Trophoblast cell (in vitro differentiated cells and primary cell): Measurements from ENCODE around the gene ALKBH5.
A peak's percentile ranks its signal among the peaks of the same experiment; 100 is the strongest.

Source experiments
- DNase-seq, 2 donors: peaks; one replicate each; pipeline ENCODE4 v3.0.0-alpha.2; 2016
- H2AFZ ChIP-seq: 2 replicates; pipeline ENCODE4 v1.6.1; 2013; ENCODE audit warnings: low read length, moderate library complexity, mild to moderate bottlenecking; ENCODE audit not compliant: insufficient read depth, poor library complexity
- H2AK5ac ChIP-seq: 2 replicates; pipeline ENCODE4 v1.6.1; 2013; ENCODE audit warnings: mild to moderate bottlenecking, low read length
- H2BK120ac ChIP-seq: 2 replicates; pipeline ENCODE4 v1.6.1; 2013; ENCODE audit warnings: low read length, mild to moderate bottlenecking, moderate library complexity; ENCODE audit not compliant: insufficient read depth, poor library complexity
- H2BK12ac ChIP-seq: 2 replicates; pipeline ENCODE4 v1.6.1; 2013; ENCODE audit warnings: mild to moderate bottlenecking, low read length, moderate library complexity
- H2BK5ac ChIP-seq: 2 replicates; pipeline ENCODE4 v1.6.1; 2013; ENCODE audit warnings: low read length, low read depth, moderate library complexity, mild to moderate bottlenecking; ENCODE audit not compliant: poor library complexity
- H3K14ac ChIP-seq: 2 replicates; pipeline ENCODE4 v1.6.1; 2013; ENCODE audit warnings: mild to moderate bottlenecking, low read length
- H3K18ac ChIP-seq: 2 replicates; pipeline ENCODE4 v1.6.1; 2013; ENCODE audit warnings: mild to moderate bottlenecking, low read length
- H3K23ac ChIP-seq: 2 replicates; pipeline ENCODE4 v1.6.1; 2013; ENCODE audit warnings: low read length
- H3K27ac ChIP-seq: 2 replicates; pipeline ENCODE4 v1.5.1; 2013; ENCODE audit warnings: low read depth, mild to moderate bottlenecking, inconsistent platforms, low read length, moderate library complexity
- H3K27me3 ChIP-seq: 2 replicates; pipeline ENCODE4 v1.6.1; 2013; ENCODE audit warnings: inconsistent platforms, mild to moderate bottlenecking, low read length, moderate library complexity; ENCODE audit not compliant: insufficient read depth
- H3K36me3 ChIP-seq, 2 experiments: 1 replicate in 1 of 2; 2 replicates in 1 of 2; pipeline ENCODE4 v1.6.1; 2013; ENCODE audit warnings: low read length in 2 of 2, mild to moderate bottlenecking in 2 of 2, moderate library complexity in 1 of 2; ENCODE audit not compliant: insufficient read depth in 2 of 2, control insufficient read depth in 1 of 2
- H3K4ac ChIP-seq: 2 replicates; pipeline ENCODE4 v1.6.1; 2013; ENCODE audit warnings: low read depth, mild to moderate bottlenecking, low read length, moderate library complexity
- H3K4me1 ChIP-seq, 2 experiments: 1 replicate in 1 of 2; 2 replicates in 1 of 2; pipeline ENCODE4 v1.6.1; 2013; ENCODE audit warnings: low read length in 2 of 2, mild to moderate bottlenecking in 2 of 2, moderate library complexity in 1 of 2; ENCODE audit not compliant: insufficient read depth in 2 of 2, control insufficient read depth in 1 of 2
- H3K4me2 ChIP-seq: 2 replicates; pipeline ENCODE4 v1.6.1; 2013; ENCODE audit warnings: inconsistent platforms, mild to moderate bottlenecking, low read length, moderate library complexity
- H3K4me3 ChIP-seq: 2 replicates; pipeline ENCODE4 v1.5.1; 2013; ENCODE audit warnings: mild to moderate bottlenecking, low read depth, low read length, inconsistent platforms
- H3K79me1 ChIP-seq: one replicate; pipeline ENCODE4 v1.6.1; 2013; ENCODE audit warnings: low read length
- H3K79me2 ChIP-seq: 2 replicates; pipeline ENCODE4 v1.6.1; 2013; ENCODE audit warnings: low read length, mild to moderate bottlenecking; ENCODE audit not compliant: control insufficient read depth, insufficient read depth, poor library complexity
- H3K9ac ChIP-seq: 2 replicates; pipeline ENCODE4 v1.6.1; 2013; ENCODE audit warnings: mild to moderate bottlenecking, low read length
- H3K9me3 ChIP-seq: 2 replicates; pipeline ENCODE4 v1.6.1; 2013; ENCODE audit warnings: low read depth, mild to moderate bottlenecking, control low read depth, inconsistent platforms, low read length; ENCODE audit not compliant: insufficient read depth
- H4K12ac ChIP-seq: 2 replicates; pipeline ENCODE4 v1.6.1; 2013; ENCODE audit warnings: low read depth, mild to moderate bottlenecking, low read length, moderate library complexity
- H4K8ac ChIP-seq: 2 replicates; pipeline ENCODE4 v1.6.1; 2013; ENCODE audit warnings: low read depth, mild to moderate bottlenecking, low read length, moderate library complexity
- H4K91ac ChIP-seq: one replicate; pipeline ENCODE4 v1.6.1; 2013; ENCODE audit warnings: low read depth, mild to moderate bottlenecking, low read length, moderate library complexity
- WGBS: extraction: QIAGEN DNeasy Blood & Tissue Kit; methylation state at CpG from one replicate; pipeline ENCODE4 v1.1.7; 2013; ENCODE audit warnings: missing lambda C conversion rate; ENCODE audit not compliant: insufficient read length, insufficient coverage; ENCODE audit errors: extremely low coverage; 5-methylcytosine and 5-hydroxymethylcytosine counted together

The ALKBH5 gene

DNA sequence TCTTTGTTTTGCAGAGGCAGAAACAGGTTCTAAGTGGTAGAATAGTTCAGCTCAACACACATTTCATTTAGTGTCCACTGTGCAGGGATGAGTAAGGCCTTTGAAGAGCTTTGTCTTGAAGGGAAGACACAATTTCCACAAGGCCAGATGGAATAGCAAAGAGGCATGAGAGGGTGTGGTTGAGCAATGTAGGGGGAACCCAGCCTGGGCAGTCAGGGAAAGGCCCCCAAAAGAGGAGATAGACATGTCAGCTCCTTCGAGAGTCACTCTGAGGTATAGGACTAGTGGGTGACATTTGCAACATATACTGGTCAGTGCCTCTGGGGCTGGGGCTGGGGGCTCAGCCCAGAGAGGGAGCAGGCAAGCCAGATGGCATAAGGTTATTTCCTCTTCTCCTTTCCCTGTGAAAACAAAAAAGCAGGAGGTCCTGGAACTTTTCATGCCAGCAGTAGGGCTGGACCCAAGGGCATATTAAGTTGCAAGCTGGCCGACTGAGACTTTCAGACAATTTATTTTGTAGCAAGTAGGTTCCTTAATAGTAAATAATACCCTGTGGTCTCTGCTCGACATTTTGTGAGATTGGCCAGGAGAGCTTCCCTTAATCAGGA, 7.1 kb downstream of the ALKBH5 start:
- Histone ChIP-seq H3K9me3 (no peaks in the 10 kb centered on the region), H2BK12ac (no peak overlapping the region), H3K9ac (no peak overlapping the region), H3K4ac (peak overlapping the region; percentile 8), H4K12ac (no peak overlapping the region), H3K4me1 (peaks cover 15 to 34% of the 10 kb centered on the region in 2 experiments), H2AK5ac (no peak overlapping the region), H3K4me3 (no peak overlapping the region), H3K27me3 (no peaks in the 10 kb centered on the region), H3K79me1 (no peaks in the 10 kb centered on the region), H4K91ac (no peak overlapping the region), H3K23ac (peak overlapping the region; percentile 50), H2BK120ac (no peak overlapping the region), H3K18ac (no peak overlapping the region), H3K36me3 (peaks cover 26 to 32% of the 10 kb centered on the region in 2 experiments), H2BK5ac (no peak overlapping the region), H3K14ac (no peak overlapping the region), H3K4me2 (no peak overlapping the region), H3K27ac (no peak overlapping the region), H3K79me2 (peaks cover 23% of the 10 kb centered on the region), H4K8ac (no peak overlapping the region), H2AFZ (no peak overlapping the region)
- DNase-seq = peak in 1 of 2 donors; percentile 14
- no CpG with 5 or more reads among the region's 3 CpGs for WGBS

DNA sequence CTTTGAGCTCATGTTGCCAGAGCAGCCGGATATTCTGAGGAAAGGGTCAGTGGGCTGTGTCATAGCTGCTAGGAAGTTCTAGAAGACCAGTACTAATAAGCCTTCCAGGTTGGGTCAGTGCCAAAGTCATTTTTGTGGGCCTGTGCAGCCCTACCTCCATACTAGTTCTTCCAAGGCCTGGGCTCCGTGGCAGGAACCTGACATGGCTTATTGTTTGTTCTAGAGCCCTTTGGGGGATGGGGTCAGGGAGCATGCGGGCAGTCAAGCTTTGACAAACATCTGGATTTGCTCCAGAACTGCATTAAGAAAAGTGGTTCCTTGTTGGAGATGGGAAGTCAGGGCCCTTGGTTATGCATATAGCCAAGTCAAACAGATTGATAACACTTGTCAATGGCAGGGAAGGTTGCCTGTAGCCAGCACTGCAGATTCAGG, 7.6 kb downstream of the ALKBH5 start:
- WGBS = no CpG with 5 or more reads among the region's 3 CpGs

DNA sequence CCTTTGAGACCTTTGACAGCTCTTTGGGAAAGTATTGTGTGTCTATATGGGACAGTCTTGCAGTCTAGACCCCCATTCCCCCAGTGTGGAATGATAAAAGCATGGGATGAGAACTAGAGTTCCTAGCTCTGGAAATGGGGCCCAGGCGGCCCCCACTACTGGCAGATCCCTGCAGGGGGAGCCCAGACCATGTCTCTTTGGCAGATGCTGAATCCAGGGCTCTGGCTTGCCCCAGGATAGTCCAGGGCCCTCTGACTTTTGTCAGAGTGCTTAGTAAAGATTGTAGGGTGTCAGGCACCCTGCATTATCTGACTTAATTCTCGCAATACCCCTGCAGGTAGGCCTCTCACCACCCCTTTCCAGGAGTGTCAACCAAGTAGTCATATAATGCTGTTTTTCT, 8.3 kb downstream of the ALKBH5 start:
- no peaks in the 10 kb centered on the region for H3K27me3 ChIP-seq
- peaks cover 28 to 39% of the 10 kb centered on the region in 2 experiments for H3K36me3 ChIP-seq
- H4K8ac ChIP-seq = no peak overlapping the region
- no peaks in the 10 kb centered on the region for H3K9me3 ChIP-seq
- H2BK5ac ChIP-seq = no peak overlapping the region
- H3K9ac ChIP-seq = no peak overlapping the region
- no CpG with 5 or more reads among the region's 2 CpGs for WGBS
- no peak overlapping the region for H4K12ac ChIP-seq
- H3K23ac ChIP-seq = no peak overlapping the region
- no peak overlapping the region for H2BK12ac ChIP-seq
- H2BK120ac ChIP-seq = no peak overlapping the region
- H3K4ac ChIP-seq = no peak overlapping the region
- no peak overlapping the region for H3K4me3 ChIP-seq
- H2AK5ac ChIP-seq = no peak overlapping the region
- no peak overlapping the region for H3K27ac ChIP-seq
- H3K4me2 ChIP-seq = no peak overlapping the region
- H3K18ac ChIP-seq = no peak overlapping the region
- DNase-seq = no peak
- H2AFZ ChIP-seq = no peak overlapping the region
- no peak overlapping the region for H4K91ac ChIP-seq
- no peak overlapping the region for H3K14ac ChIP-seq
- H3K79me2 ChIP-seq = peaks cover 17% of the 10 kb centered on the region
- H3K4me1 ChIP-seq = peaks cover 7 to 22% of the 10 kb centered on the region in 2 experiments
- no peaks in the 10 kb centered on the region for H3K79me1 ChIP-seq

More for the DNA sequence above, 7.6 kb downstream of the ALKBH5 start:
- no peak overlapping the region for H3K9ac ChIP-seq
- peaks cover 19% of the 10 kb centered on the region for H3K79me2 ChIP-seq
- no peak overlapping the region for H3K4me3 ChIP-seq
- no peak overlapping the region for H4K91ac ChIP-seq
- H3K4me1 ChIP-seq = peaks cover 12 to 29% of the 10 kb centered on the region in 2 experiments
- peak overlapping the region; percentile 51 for H3K4ac ChIP-seq
- no peak overlapping the region for H2AK5ac ChIP-seq
- peaks cover 27 to 34% of the 10 kb centered on the region in 2 experiments for H3K36me3 ChIP-seq
- no peak overlapping the region for H2AFZ ChIP-seq
- no peaks in the 10 kb centered on the region for H3K27me3 ChIP-seq
- no peak overlapping the region for H3K23ac ChIP-seq
- H4K12ac ChIP-seq = no peak overlapping the region
- no peaks in the 10 kb centered on the region for H3K79me1 ChIP-seq
- no peak overlapping the region for H3K18ac ChIP-seq
- H4K8ac ChIP-seq = no peak overlapping the region
- H3K14ac ChIP-seq = no peak overlapping the region
- DNase-seq = no peak
- no peak overlapping the region for H3K27ac ChIP-seq
- H3K9me3 ChIP-seq = no peaks in the 10 kb centered on the region
- H2BK120ac ChIP-seq = no peak overlapping the region
- no peak overlapping the region for H2BK12ac ChIP-seq
- H2BK5ac ChIP-seq = no peak overlapping the region
- no peak overlapping the region for H3K4me2 ChIP-seq

DNA sequence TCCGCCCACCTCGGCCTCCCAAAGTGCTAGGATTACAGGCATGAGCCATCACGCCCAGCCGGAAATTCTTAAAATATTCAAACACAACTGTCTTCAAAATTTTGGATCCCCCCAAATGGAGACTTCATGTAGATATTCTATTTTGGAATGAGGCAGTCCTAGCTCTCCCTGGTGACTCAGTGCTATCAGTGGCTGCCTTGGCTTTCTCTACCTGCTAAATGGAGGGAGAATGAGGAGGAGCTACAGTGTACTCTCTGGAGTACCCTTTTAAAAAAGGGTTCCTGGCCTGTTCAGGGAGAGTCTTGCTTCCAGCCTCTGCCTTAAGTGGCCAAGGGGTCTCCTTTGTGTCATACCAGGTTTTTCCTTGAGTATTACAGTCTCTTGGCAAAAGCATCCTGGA, 10.8 kb downstream of the ALKBH5 start:
- H3K4me1 ChIP-seq = peaks cover 3 to 10% of the 10 kb centered on the region in 2 experiments
- H2BK5ac ChIP-seq = no peak overlapping the region
- H3K14ac ChIP-seq = no peak overlapping the region
- H2BK12ac ChIP-seq = no peak overlapping the region
- H4K12ac ChIP-seq = no peak overlapping the region
- H3K79me1 ChIP-seq = no peaks in the 10 kb centered on the region
- no peak overlapping the region for H3K27ac ChIP-seq
- H3K4me2 ChIP-seq = no peak overlapping the region
- no peak overlapping the region for H3K4me3 ChIP-seq
- H3K36me3 ChIP-seq = peaks cover 43 to 49% of the 10 kb centered on the region in 2 experiments
- peaks cover 6% of the 10 kb centered on the region for H3K79me2 ChIP-seq
- no peak overlapping the region for H3K23ac ChIP-seq
- no peak overlapping the region for H3K9ac ChIP-seq
- no peaks in the 10 kb centered on the region for H3K9me3 ChIP-seq
- H3K18ac ChIP-seq = no peak overlapping the region
- H4K8ac ChIP-seq = no peak overlapping the region
- no peak overlapping the region for H2AK5ac ChIP-seq
- H3K4ac ChIP-seq = no peak overlapping the region
- H2AFZ ChIP-seq = no peak overlapping the region
- WGBS = no CpG with 5 or more reads among the region's 4 CpGs
- H2BK120ac ChIP-seq = no peak overlapping the region
- no peak overlapping the region for H4K91ac ChIP-seq
- no peak for DNase-seq
- no peaks in the 10 kb centered on the region for H3K27me3 ChIP-seq
